GM18519 (cell line): ENCODE data around the gene TTC22.

Source experiments
- ATAC-seq: cut with Tn5 transposase; IDR thresholded peaks from one replicate; pipeline ENCODE4 v1.9.1; 2021; ENCODE audit warnings: mild to moderate bottlenecking, moderate library complexity; ENCODE audit not compliant: unreplicated experiment, low FRiP score

TTC22 gene

DNA sequence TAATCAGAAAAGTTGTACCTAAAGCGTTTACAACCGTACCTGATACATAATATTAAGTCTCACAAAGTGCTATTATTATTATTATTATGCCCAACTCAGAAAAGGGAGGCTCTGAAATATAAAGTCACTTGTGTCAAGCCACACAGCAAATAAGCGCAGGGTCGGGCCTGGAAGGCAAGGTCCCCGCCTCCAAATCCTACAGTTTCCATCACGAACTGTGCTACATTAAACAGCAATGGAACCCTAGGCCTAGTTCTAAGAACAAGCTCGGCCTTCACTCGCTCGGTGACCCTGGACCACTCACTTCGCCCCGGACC, 37.3 kb downstream of the TTC22 start:
- no peak for ATAC-seq

DNA sequence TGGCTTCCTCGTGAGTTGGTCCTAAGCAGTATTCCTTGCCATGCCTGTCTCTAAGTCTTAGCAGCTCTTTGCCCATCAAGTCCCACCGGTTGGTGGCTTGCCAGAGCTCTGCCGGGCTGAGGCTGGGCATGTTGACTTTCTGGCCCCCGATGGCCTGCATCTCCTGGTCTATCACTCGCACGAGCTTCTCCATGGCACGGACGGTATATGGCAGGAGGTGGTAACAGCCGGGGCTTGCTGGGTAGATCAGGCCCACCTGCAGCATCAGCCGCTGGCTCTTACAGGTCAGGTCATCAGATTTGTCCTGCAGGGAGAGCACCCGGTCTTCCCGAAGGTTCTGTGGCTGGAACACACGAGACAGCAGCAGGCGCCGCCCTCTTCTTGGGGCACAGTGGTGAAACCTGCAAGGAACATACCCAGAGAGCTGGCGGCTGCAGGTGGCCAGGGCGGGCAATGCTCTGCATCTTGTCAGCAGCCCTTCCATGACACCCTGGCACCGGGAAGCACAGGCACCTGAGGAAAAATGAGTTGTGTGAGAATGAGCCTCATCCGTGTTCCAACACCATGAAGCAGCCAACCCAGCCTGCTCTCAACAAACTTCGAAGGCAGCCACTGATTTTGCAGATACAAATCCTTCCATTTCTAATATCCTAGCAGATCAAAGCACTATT, 42.3 kb downstream of the TTC22 start:
- ATAC-seq, result no peak

DNA sequence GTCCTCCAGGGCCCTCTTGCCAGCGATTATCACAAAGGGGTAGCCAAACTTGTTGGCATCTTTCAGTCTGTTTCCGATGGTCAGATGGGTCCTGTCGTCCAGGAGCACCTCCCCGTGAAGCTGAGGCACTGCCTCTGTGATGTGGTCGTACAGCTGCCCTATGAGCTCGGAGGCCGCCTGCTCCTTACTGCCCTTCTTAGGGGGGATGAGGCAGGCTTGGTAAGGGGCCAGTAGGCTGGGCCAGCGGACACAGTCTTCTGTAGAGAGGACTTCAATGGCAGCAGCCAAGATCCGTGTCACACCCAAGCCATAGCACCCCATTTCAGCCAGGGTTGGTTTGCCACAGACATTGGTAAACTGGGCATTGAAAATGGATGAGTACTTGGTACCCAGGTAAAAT, 43.3 kb downstream of the TTC22 start:
- no peak for ATAC-seq

DNA sequence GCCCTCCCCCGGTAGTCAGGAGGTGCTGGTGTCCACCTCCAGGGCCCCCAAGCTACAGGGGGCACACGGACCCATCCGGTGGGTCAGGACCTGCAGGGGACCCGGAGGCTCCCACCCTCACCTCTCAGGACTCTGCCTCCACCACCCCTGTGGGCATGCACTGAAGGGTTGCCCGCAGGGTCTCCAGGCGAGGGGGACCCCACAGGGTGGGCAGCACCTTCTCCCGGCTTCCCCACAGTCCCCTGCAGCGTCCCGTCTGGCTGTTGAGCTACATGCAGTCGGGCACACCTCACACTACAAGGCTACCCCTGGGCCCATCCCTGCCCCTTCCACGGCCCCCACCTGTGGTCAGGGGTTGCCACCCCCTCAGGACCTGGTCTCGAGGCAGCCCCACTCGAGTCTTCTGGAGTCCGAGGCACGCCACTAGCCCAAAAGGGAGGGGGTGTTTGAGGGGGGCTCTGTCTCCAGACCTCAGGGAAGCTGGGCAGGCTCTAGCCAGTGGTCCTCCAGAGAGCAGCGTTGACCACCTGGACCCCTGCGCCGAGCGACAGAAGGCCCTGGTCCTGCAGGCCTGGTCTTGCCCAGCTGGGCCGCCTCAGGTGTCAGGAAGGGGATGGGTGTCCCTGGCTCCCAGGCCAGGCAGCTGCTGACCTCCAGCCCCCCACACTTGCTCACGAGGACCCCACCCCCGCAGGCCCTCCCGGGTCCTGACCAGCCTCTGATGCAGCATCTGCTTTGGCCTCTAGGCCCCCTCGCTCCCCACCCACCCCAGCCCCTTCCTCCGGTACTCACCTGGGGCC, 46.4 kb downstream of the TTC22 start:
- ATAC-seq, result no peak

DNA sequence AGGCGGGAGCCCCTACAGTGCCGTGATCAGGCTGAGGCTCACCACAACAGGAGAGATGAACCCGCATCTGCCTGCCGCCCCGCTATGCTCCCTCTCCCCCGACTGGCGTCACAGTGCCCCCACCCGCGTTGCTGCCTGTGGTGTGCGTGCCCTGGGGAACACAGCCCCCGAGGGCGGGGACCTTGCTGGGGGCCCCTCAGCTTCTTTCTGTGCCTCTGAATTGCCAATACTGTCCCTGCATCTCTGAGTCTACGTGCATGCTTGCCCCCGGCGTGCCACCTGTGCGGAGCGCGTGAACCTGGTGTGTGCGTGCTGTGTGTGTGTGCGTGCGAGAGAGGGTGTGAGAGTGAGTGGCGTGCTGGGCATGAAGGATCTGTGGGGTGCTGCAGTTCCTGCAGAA, 47.1 kb downstream of the TTC22 start:
- no peak for ATAC-seq

DNA sequence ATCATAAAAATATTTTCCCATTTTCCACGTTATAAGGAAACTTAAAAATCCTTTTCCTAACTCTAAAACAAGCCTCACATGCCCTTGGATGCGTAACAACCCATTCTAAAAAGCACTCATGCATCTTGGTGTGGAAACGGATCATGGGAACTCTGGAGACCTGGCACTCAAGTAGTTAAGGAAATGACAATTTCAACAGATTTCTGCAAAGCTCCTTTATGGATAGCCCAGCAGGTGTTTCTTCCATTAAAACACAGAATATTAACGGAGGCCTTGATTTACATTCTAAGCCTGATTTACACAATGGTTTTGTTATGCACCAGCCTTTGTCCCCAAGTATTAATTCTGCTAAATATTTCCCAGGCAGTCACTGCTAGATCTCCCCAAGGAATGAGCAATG, 49.7 kb downstream of the TTC22 start:
- ATAC-seq, result no peak

DNA sequence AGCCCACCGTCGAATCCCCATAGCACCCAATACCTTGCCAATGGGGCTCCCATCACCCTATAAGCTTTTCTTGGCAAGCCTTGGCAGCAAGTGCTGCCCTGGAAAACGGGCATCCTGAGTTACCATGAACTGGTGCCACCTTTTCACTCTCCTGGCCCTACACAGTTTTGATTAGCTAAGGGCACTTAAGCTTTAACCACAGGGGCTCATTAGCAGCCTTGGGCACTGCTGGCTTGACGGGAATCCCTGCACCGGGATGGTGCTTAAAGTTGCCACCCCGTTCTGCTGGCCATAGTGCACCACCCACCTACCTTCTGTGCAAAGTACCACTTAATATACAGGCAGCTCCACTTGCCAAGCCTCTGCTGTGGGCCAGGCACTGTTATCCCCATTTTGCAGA, 50.5 kb downstream of the TTC22 start:
- no peak for ATAC-seq

DNA sequence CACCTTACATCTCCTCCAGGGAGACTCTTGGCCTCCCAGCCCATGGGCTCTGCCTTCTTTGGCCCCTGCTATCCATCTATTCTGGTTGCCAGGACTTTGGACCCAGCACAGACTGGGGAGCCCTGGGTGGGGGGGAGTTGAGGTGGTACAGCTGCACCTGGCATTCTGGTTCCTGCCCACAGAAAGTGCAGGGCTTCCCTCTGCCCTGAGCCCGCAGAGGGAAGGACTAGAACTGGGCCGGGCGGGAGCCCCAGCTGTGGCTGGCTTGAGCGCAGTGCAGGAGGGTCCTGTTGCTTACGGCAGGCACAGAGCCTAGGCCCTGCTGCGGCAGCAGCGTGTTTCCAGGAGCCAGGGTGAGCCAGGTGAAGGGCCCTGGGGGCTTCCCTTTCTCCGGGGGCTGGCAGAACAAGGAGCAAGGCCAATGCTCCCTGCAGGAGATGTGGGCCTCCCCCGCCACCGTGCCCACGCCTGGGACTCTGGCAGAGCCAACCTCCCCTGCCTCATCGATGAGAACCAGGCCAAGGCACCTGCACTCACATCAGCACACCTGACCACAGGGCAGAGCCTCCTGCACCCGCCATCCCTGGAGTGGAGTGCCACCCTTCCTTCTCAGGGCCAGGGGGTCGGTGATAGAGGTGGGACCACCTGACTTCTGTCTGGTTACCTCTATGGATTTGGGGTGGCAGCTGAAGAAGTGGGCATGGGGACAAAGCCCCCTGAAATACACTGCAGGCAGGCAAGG, 52.9 kb downstream of the TTC22 start:
- ATAC-seq, result no peak

DNA sequence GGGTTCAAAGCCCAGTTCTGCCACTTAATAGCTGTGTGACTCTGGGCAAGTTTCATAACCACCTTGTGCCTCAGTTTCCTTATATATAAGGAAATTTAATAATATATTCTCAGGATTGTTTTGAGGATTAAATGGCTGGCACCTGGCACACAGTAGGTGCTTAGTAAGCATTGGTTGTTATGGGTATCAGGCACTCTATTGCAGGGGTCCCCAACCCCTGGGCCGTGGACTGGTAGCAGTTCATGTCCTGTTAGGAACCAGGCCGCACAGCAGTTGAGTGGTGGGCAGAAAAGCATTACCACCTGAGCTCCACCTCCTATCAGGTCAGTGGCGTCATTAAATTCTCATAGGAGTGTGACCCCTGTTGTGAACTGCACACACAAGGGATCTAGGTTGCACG, 55.3 kb downstream of the TTC22 start:
- no peak for ATAC-seq

DNA sequence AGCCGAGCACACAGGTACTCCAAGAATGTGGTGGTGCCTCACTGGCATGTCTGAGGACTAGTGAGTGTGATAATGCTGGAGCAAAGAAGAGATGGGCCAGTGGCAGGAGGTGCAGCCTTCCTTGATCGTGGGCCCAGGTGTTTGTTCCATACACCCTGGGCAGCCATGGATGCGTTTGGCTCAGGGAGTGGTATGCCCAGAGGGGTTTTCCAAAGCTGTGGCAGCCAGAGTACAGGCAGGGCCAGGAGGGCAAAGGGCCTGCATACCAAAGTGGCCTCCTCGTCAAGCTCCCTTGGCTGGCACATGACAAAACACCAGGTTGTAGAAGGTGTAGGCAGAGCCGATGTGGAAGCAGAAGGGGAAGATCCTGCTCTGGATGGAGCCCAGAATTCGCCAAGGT, 55.8 kb downstream of the TTC22 start:
- ATAC-seq, result no peak

DNA sequence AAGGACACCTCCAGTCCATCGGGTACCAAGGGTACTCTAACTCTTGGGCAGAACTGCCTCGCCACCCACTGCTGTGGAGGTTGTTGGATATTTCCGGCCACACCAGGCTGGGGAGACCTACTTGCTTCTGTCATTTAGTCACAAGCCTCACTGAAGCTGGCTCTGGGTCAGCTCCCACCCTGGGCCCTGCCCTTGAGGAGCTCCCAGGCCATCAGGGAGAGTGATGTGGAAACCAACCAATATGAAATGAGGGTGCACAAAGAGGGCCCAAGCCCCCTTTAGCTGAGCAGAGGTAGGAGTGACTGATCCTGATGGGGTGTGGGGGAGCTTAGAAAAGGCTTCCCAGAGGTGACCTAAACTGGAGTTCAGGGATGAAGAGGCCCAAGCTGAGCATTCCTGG, 56.4 kb downstream of the TTC22 start:
- ATAC-seq, result no peak

DNA sequence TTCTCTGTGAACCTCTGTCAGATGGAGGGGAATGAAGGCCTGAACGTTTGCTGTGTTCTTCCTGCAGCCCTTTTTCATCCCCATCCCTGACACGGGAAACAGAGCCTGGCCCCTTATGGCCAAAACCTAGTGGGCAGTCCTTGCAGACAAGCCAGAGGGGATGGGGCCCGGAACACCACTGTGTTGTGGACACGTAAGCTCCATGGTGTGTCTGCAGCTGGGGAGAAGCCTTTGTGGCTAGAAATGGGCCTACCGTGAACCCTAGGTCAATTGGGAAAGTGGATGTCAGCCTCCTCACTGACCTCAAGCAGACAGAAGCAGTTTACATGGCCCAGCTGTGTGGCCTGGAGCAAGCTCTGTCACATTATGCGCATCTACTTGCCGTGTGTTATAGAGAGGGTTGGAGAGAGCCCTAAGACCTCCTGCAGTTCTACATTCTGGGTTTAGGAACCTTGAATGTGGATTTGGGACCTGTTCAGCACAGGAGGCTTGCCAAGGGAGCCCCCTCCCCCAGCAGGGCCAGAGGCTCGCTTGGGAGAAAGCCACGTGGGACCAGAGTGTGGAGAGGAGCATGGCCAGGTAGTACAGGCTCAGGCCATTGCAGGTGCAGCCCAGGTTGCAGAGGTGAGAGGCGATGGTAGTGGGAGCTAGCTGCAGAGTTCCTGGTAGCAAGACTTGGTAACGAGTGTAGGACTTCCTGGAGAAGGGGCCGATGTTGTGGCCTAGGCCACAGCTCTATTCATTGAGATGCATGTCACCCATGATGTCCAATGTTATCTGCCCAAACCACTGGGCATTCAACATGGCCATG, 57.5 kb downstream of the TTC22 start:
- ATAC-seq, result no peak

DNA sequence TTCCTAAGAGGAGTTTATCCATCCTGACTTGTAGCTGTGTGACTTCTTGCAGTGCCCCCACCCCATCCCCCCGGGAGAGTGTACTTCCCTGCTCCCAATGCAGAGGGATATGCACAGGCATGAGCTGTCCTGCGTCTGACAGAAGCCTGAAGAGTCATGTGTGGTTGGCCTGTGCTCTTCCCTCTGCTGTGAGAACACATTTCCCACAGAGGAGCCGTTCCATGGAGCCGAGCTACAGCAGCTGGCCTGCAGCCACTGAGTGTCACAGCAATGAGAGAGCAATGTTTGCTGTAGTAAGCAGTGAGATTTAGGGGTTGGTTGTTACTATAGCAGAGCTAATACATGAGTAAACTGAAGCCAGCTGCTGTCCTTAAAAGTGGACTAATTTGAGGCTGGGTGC, 58.8 kb downstream of the TTC22 start:
- ATAC-seq, result no peak

DNA sequence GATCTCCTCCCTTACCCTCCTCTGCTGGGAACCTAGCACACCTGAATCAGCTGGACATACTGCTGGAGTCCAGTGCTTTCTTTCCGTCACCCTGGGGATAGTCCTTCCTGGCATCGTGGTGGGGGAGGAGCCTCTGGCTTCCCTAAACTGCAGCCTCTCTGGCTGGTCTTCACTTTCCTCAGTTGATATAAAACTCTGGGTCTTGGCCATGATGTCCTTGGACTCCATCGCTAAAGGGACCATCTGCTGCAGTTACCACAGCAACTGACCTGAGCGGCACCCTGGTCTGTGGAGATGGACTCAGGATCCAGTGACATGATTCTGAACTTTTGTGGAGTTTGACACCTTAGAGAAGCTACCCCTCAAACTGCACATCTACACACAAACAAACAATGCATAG, 59.6 kb downstream of the TTC22 start:
- no peak for ATAC-seq

DNA sequence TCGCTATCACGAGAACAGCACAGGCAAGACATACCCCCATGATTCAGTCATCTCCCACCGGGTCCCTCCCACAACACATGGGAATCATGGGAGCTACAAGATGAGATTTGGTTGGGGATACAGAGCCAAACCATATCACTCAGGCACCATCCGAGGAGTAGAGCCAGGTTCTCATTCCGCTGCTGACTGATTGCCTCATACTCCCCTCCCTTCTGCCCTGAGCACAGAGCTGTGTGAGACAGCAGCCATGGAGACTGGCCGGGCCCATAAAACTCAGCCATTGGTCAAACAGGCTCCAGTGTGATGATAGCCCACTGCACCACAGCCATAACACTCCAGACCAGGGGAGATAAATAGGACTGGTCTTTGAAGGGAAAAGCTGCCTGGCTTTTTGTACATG, 62.9 kb downstream of the TTC22 start:
- no peak for ATAC-seq

DNA sequence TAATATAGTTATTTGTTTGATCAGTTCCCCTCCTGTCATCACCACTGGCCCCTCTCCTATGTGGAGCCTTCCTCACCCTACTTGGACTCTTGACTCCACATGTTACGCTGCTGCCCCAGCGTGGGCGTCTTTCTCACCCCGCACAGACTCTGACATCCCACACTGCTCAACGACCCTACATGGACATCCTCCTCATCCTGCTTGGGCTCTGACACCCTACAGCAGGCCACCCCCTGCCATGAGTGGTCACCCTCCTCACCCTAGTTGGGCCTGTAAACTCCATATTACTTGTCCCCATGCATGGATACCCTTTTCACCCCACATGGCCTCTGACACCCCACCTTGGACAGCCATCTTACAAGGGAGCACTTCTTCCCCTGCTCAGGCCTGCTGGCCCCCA, 64.4 kb downstream of the TTC22 start:
- ATAC-seq, result no peak
